ENCODE data around the gene MIEN1.

DNA sequence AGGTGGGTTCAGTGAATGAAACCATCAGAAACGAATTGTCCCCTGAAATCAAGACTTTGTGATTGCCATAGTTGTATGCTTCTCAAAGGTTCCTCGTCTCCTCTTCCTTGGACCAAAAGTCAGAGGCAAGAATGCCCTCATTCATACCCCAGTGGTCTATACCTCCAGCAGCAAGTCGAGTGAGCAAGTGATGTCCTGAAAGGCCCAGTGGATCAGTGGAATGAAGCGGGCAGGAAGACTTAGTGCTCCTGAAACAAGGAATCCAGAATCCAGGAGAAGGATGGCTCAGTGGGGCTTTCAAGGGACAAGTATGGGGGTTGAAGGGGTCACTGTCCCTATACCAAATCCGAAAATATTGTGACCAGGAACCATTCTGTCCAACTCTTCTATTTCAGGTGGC, 35.7 kb downstream of the MIEN1 start:
- TF ChIP-seq, protein P1, sequence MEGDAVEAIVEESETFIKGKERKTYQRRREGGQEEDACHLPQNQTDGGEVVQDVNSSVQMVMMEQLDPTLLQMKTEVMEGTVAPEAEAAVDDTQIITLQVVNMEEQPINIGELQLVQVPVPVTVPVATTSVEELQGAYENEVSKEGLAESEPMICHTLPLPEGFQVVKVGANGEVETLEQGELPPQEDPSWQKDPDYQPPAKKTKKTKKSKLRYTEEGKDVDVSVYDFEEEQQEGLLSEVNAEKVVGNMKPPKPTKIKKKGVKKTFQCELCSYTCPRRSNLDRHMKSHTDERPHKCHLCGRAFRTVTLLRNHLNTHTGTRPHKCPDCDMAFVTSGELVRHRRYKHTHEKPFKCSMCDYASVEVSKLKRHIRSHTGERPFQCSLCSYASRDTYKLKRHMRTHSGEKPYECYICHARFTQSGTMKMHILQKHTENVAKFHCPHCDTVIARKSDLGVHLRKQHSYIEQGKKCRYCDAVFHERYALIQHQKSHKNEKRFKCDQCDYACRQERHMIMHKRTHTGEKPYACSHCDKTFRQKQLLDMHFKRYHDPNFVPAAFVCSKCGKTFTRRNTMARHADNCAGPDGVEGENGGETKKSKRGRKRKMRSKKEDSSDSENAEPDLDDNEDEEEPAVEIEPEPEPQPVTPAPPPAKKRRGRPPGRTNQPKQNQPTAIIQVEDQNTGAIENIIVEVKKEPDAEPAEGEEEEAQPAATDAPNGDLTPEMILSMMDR (IDR thresholded peaks at IDR 0.05 in 4 of 5, conservative IDR thresholded peaks at IDR 0.05 in 1 of 5), result no peak
- TF ChIP-seq POLR2A (IDR thresholded peaks at IDR 0.05), result no peak
